HCT116 (cell line): Measurements from ENCODE around the gene TMOD3. TPM values are rescaled to one million over a fixed set of nuclear protein-coding genes. Genes with fewer than 3 reads are reported as not detected.

Source experiments
- ATAC-seq: fragments of 200-7000 bp; cut with Tn5 transposase; 2 replicates; pipeline ENCODE4 v1.9.1; 2020; ENCODE audit warnings: mild to moderate bottlenecking, moderate library complexity
- BruUV-seq: library from RNA; stranded (reverse); fragments of 400-500 nt; replicated peaks from 2 replicates; lab custom pipeline; 2021; lab: Mats Ljungman, UMichigan
- CTCF ChIA-PET: fragments of 300-600 bp; sonication (Branson Sonifier 250); formaldehyde crosslinking; loops from one replicate; lab custom pipeline; 2021; ENCODE audit warnings: antibody characterized with exemption; lab: Charles Lee
- POLR2A ChIA-PET: fragments of 300-600, 350-600 bp; sonication (Branson Sonifier 250); formaldehyde crosslinking; loops from one replicate; lab custom pipeline; 2021; ENCODE audit warnings: antibody characterized with exemption; lab: Charles Lee
- RAD21 ChIA-PET, 2 experiments: fragments of 300-600 bp; sonication (Branson Sonifier 250); formaldehyde crosslinking; loops; one replicate each; lab custom pipeline; 2023; ENCODE audit warnings: low total read pairs in 2 of 2; ENCODE audit not compliant: uncharacterized antibody in 2 of 2, unreplicated experiment in 2 of 2, low non-redundant PET in 1 of 2; lab: Charles Lee
- DNase-seq: peaks from one replicate; pipeline ENCODE4 v3.0.0-alpha.2; 2010; ENCODE audit warnings: low read depth, low spot score
- H2AFZ ChIP-seq: fragments of 200-600 bp; shearing (Covaris generic), sonication (generic); 2 replicates; pipeline ENCODE4 v1.6.1; 2017; ENCODE audit warnings: low read depth, mixed run types, mixed read lengths, antibody characterized with exemption, low read length; ENCODE audit not compliant: poor library complexity, severe bottlenecking
- H3K27ac ChIP-seq: 2 replicates; pipeline ENCODE4 v1.5.1; 2012; ENCODE audit warnings: low read depth, low read length
- H3K27me3 ChIP-seq: fragments of 200-600 bp; sonication (generic); 2 replicates; pipeline ENCODE4 v1.6.1; 2016; ENCODE audit warnings: mixed run types, low read length, mixed read lengths; ENCODE audit not compliant: insufficient read depth
- H3K36me3 ChIP-seq, 2 experiments: fragments of 200-500 bp in 1 of 2; fragments of 200-600 bp in 1 of 2; sonication (Bioruptor generic) in 1 of 2; sonication (generic) in 1 of 2; 2 replicates each; pipeline versions ENCODE4 v1.5.1 to v1.6.1; 2014 to 2016; ENCODE audit warnings: low read length in 2 of 2, inconsistent platforms in 1 of 2, mixed read lengths in 1 of 2, mixed run types in 1 of 2; ENCODE audit not compliant: insufficient read depth in 2 of 2, control insufficient read depth in 1 of 2
- H3K4me1 ChIP-seq, 2 experiments: fragments of 200-600 bp in 1 of 2; sonication (generic) in 1 of 2; 2 replicates each; pipeline versions ENCODE4 v1.5.1 to v1.6.1; 2012 to 2017; ENCODE audit warnings: low read length in 2 of 2, inconsistent platforms in 1 of 2, mild to moderate bottlenecking in 1 of 2, mixed read lengths in 1 of 2, mixed run types in 1 of 2, moderate library complexity in 1 of 2; ENCODE audit not compliant: insufficient read depth in 2 of 2, control insufficient read depth in 1 of 2
- H3K4me2 ChIP-seq: fragments of 200-600 bp; sonication (generic); 2 replicates; pipeline ENCODE4 v1.6.1; 2017; ENCODE audit warnings: mixed run types, low read length, mixed read lengths
- H3K4me3 ChIP-seq, 2 experiments: fragments of 200-600 bp in 1 of 2; sonication (generic) in 1 of 2; replicated peaks in 1 of 2; 2 replicates each; pipeline ENCODE4 v1.5.1; 2011 to 2016; ENCODE audit warnings: low read length in 2 of 2, control low read depth in 1 of 2, low read depth in 1 of 2, mild to moderate bottlenecking in 1 of 2, mixed read lengths in 1 of 2, mixed run types in 1 of 2
- H3K79me2 ChIP-seq: fragments of 200-600 bp; sonication (generic); 2 replicates; pipeline ENCODE4 v1.6.1; 2017; ENCODE audit warnings: mild to moderate bottlenecking, mixed run types, low read length, moderate library complexity, mixed read lengths; ENCODE audit not compliant: insufficient read depth
- H3K9ac ChIP-seq: fragments of 200-600 bp; sonication (generic); 2 replicates; pipeline ENCODE4 v1.6.1; 2016; ENCODE audit warnings: low read length, mixed read lengths
- H3K9me2 ChIP-seq: fragments of 200-600 bp; sonication (generic), shearing (Covaris generic); 2 replicates; pipeline ENCODE4 v1.6.1; 2017; ENCODE audit warnings: mixed run types, mild to moderate bottlenecking, moderate library complexity; ENCODE audit not compliant: insufficient read depth
- H3K9me3 ChIP-seq, 2 experiments: fragments of 200-500 bp in 1 of 2; fragments of 200-600 bp in 1 of 2; sonication (Bioruptor generic) in 1 of 2; sonication (generic) in 1 of 2; 2 replicates each; pipeline ENCODE4 v1.6.1; 2014 to 2017; ENCODE audit warnings: low read length in 2 of 2, mixed read lengths in 2 of 2, inconsistent platforms in 1 of 2, low read depth in 1 of 2, mild to moderate bottlenecking in 1 of 2, mixed run types in 1 of 2, moderate library complexity in 1 of 2; ENCODE audit not compliant: control insufficient read depth in 1 of 2, insufficient read depth in 1 of 2
- H4K20me1 ChIP-seq: fragments of 200-600 bp; sonication (generic), shearing (Covaris generic); 2 replicates; pipeline ENCODE4 v1.6.1; 2017; ENCODE audit warnings: mixed run types, mild to moderate bottlenecking, moderate library complexity; ENCODE audit not compliant: insufficient read depth
- CBX3 ChIP-seq: IDR thresholded peaks from 2 replicates; pipeline ENCODE4 v1.6.1; 2012; ENCODE audit warnings: low read depth
- CEBPB ChIP-seq: IDR thresholded peaks from 2 replicates; pipeline ENCODE4 v1.6.1; 2012; ENCODE audit warnings: low read depth
- ELF1 ChIP-seq: IDR thresholded peaks from 2 replicates; pipeline ENCODE4 v1.6.1; 2012; ENCODE audit warnings: low read depth, borderline replicate concordance
- FOSL1 ChIP-seq: IDR thresholded peaks from 2 replicates; pipeline ENCODE4 v1.6.1; 2012; ENCODE audit warnings: low read depth
- JUND ChIP-seq: IDR thresholded peaks from 2 replicates; pipeline ENCODE4 v1.6.1; 2012
- POLR2AphosphoS5 ChIP-seq: IDR thresholded peaks from 2 replicates; pipeline ENCODE4 v1.6.1; 2011; ENCODE audit warnings: mild to moderate bottlenecking, low read depth, low read length, moderate library complexity
- RAD21 ChIP-seq: IDR thresholded peaks from 2 replicates; pipeline ENCODE4 v1.6.1; 2012; ENCODE audit warnings: low read depth, mild to moderate bottlenecking
- SIN3A ChIP-seq: IDR thresholded peaks from 2 replicates; pipeline ENCODE4 v1.6.1; 2012; ENCODE audit warnings: low read depth
- SRF ChIP-seq: IDR thresholded peaks from 2 replicates; pipeline ENCODE4 v1.6.1; 2012; ENCODE audit warnings: low read depth
- TCF7L2 ChIP-seq: IDR thresholded peaks from 2 replicates; pipeline ENCODE4 v1.7.0; 2011; ENCODE audit warnings: borderline replicate concordance, inconsistent platforms; ENCODE audit not compliant: insufficient read depth, insufficient read length; ENCODE audit errors: extremely low read depth
- YY1 ChIP-seq: IDR thresholded peaks from 2 replicates; pipeline ENCODE4 v1.6.1; 2011; ENCODE audit warnings: low read length, low read depth, moderate library complexity, mild to moderate bottlenecking; ENCODE audit not compliant: insufficient replicate concordance; ENCODE audit errors: extremely low read depth
- ZNF274 ChIP-seq: fragments of 200-500 bp; sonication (Bioruptor generic); IDR thresholded peaks from 2 replicates; pipeline ENCODE4 v1.6.1; 2014; ENCODE audit warnings: mild to moderate bottlenecking, low read depth, low read length, inconsistent platforms
- intact Hi-C: fragments of 100-400 bp; cut with micrococcal nuclease; formaldehyde crosslinking; loops from 2 replicates; pipeline ENCODE4 v1.10.0; 2022
- total RNA-seq: library from RNA; stranded (reverse); gene quantifications from one replicate; pipeline ENCODE4 v1.2.1, GENCODE V29; 2021; ENCODE audit not compliant: unreplicated experiment
- TF ChIP-seq, protein P1 (sequence below): IDR thresholded peaks from 2 replicates; pipeline ENCODE4 v1.6.1; 2011; ENCODE audit warnings: mild to moderate bottlenecking, low read length, moderate library complexity; ENCODE audit not compliant: insufficient replicate concordance; ENCODE audit errors: extremely low read depth
- TF ChIP-seq, protein P2 (sequence below): IDR thresholded peaks from 2 replicates; pipeline ENCODE4 v1.6.1; 2012; ENCODE audit warnings: low read depth
- TF ChIP-seq, protein P3 (sequence below): IDR thresholded peaks from 2 replicates; pipeline ENCODE4 v1.6.1; 2012
- TF ChIP-seq, protein P4 (sequence below): IDR thresholded peaks from 2 replicates; pipeline ENCODE4 v1.6.1; 2012

The TMOD3 gene
- total RNA-seq, 1 experiment from 2014 or later = 78.8 TPM

DNA sequence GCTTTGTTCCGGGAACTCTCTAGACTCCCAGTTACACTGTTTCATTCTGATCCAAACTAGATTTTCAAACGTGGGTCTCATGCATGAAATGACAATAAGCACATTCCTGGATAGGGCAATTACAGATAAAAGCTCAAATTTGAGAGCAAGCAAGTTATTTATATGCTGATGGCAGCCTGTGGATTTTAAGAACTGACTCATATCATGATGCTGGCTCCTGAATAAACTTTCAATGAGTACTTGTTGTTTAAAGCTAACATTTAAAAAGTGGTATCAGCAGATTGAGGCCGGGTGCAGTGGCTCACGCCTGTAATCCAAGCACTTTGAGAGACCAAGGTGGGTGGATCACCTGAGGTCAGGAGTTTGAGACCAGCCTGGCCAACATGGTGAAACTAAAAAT, 75.5 kb downstream of the TMOD3 start:
- no peak for DNase-seq
- POLR2A ChIA-PET = no interaction called here
- no peak for ATAC-seq

More for the DNA sequence above, 75.5 kb downstream of the TMOD3 start:
- Histone ChIP-seq H3K36me3 (peaks cover 20 to 34% of the 10 kb centered on the region in 2 experiments; a peak in 3 of 4 replicates), H4K20me1 (peaks cover 7% of the 10 kb centered on the region), H3K9me2 (no peaks in the 10 kb centered on the region), H3K4me1 (peaks cover 31 to 32% of the 10 kb centered on the region in 2 experiments), H3K27me3 (no peaks in the 10 kb centered on the region), H3K4me2 (no peak overlapping the region), H3K79me2 (peaks cover 4% of the 10 kb centered on the region; the same call in 1 of the 2 replicates), H2AFZ (no peak overlapping the region), H3K4me3 (no peak overlapping the region), H3K9ac (no peak overlapping the region), H3K9me3 (no peaks in the 10 kb centered on the region), H3K27ac (0 out of 2 replicates have a peak overlapping the region, but pooled peaks have one; percentile 5)
- ChIA-PET RAD21 (no interaction called here), CTCF (interaction anchor here (0.5 to 3.5 kb wide), 6 partner anchors 9 to 255 kb away, joined by 4 to 22 read pairs (median 6); no protein-coding TSS in a partner anchor)
- TF ChIP-seq TCF7L2 = no peak
- no peak for TF ChIP-seq POLR2AphosphoS5
- TF ChIP-seq YY1 = no peak
- TF ChIP-seq, protein P1, sequence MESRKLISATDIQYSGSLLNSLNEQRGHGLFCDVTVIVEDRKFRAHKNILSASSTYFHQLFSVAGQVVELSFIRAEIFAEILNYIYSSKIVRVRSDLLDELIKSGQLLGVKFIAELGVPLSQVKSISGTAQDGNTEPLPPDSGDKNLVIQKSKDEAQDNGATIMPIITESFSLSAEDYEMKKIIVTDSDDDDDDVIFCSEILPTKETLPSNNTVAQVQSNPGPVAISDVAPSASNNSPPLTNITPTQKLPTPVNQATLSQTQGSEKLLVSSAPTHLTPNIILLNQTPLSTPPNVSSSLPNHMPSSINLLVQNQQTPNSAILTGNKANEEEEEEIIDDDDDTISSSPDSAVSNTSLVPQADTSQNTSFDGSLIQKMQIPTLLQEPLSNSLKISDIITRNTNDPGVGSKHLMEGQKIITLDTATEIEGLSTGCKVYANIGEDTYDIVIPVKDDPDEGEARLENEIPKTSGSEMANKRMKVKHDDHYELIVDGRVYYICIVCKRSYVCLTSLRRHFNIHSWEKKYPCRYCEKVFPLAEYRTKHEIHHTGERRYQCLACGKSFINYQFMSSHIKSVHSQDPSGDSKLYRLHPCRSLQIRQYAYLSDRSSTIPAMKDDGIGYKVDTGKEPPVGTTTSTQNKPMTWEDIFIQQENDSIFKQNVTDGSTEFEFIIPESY = no peak
- TF ChIP-seq RAD21 = no peak
- TF ChIP-seq FOSL1 = no peak
- TF ChIP-seq CBX3 = no peak
- TF ChIP-seq CEBPB = no peak
- no peak for TF ChIP-seq ELF1
- no peak for TF ChIP-seq SRF
- no peak for TF ChIP-seq JUND
- no peak for TF ChIP-seq ZNF274
- TF ChIP-seq, protein P2, sequence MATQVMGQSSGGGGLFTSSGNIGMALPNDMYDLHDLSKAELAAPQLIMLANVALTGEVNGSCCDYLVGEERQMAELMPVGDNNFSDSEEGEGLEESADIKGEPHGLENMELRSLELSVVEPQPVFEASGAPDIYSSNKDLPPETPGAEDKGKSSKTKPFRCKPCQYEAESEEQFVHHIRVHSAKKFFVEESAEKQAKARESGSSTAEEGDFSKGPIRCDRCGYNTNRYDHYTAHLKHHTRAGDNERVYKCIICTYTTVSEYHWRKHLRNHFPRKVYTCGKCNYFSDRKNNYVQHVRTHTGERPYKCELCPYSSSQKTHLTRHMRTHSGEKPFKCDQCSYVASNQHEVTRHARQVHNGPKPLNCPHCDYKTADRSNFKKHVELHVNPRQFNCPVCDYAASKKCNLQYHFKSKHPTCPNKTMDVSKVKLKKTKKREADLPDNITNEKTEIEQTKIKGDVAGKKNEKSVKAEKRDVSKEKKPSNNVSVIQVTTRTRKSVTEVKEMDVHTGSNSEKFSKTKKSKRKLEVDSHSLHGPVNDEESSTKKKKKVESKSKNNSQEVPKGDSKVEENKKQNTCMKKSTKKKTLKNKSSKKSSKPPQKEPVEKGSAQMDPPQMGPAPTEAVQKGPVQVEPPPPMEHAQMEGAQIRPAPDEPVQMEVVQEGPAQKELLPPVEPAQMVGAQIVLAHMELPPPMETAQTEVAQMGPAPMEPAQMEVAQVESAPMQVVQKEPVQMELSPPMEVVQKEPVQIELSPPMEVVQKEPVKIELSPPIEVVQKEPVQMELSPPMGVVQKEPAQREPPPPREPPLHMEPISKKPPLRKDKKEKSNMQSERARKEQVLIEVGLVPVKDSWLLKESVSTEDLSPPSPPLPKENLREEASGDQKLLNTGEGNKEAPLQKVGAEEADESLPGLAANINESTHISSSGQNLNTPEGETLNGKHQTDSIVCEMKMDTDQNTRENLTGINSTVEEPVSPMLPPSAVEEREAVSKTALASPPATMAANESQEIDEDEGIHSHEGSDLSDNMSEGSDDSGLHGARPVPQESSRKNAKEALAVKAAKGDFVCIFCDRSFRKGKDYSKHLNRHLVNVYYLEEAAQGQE = no peak
- TF ChIP-seq, protein P3, sequence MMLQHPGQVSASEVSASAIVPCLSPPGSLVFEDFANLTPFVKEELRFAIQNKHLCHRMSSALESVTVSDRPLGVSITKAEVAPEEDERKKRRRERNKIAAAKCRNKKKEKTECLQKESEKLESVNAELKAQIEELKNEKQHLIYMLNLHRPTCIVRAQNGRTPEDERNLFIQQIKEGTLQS = no peak
- TF ChIP-seq, protein P4, sequence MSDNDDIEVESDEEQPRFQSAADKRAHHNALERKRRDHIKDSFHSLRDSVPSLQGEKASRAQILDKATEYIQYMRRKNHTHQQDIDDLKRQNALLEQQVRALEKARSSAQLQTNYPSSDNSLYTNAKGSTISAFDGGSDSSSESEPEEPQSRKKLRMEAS = no peak
- no peak for TF ChIP-seq SIN3A
- intact Hi-C loops = loop anchor here (5.0 kb wide), 2 partner anchors 103 to 253 kb away; no protein-coding TSS in a partner anchor
- BruUV-seq = no TSS peak
